Stimulated activated CD4-positive, alpha-beta T cell treated with anti-CD3 and anti-CD28 coated beads, Interleukin-4, amount 100 ng/mL, for 48 hours (primary cell): ENCODE data around the gene NAT10.
A peak's percentile ranks its signal among the peaks of the same experiment; 100 is the strongest.
"Not testable (repeated sequence)": the region's sequence is repeated elsewhere in the genome, so short reads cannot be mapped to it uniquely, and the experiment has no call there.

ENCODE experiments used
- DNase-seq, 2 donors: peaks; one replicate each; pipeline ENCODE4 v3.0.0-alpha.2; 2020; ENCODE audit warnings: low read depth in 2 of 2

NAT10 gene

GRCh38 chr11:34105079-34105956, at the start of gene NAT10:
TSS of gene NAT10 (plus strand) at chr11:34105629. CDS start at chr11:34108226, 2,597 bp downstream.
- DNase-seq, result peak; percentile 95

DNA sequence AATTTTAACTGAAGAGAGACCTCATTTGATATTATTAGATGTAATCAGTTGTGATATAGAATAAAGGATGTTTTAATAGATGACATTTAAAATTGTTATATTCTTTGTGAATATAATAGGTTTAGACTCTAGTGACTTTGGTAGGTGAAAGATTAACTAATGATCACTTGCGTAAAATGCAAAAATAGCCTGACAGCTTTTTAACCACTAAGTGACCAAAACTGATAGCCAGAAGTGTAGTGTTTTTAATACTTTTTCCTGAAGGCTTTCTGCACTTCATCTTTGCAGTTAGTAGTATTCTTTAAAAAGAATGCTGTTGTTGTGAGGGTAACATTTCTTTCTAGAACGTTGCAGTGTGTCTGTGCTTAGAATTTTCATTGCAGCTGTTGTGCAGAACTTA, 48.8 kb upstream of the NAT10 start:
- DNase-seq, result no peak

- DNase-seq, result no peak
Observed at GRCh38 chr11:34063061-34063795, 42.2 kb upstream of the NAT10 start.

DNA sequence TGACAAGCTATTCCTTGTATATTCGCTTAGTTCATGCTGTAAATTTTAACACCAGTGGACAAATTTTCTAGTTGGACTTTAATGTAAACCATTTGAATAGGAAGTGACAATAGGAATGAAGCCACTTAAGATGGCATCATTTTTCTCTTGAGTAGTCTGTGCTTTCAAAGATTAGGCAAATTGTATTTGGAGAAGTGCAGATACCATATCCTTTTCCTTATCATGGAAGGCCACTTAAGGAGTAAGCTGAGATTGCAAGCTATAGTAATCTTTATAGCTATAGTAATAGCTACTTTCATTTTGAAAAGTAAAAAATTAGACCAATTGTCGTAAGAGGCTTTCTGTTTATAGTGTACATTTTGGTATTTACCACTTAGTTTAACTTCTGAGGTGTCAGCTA, 41.1 kb upstream of the NAT10 start:
- no peak for DNase-seq

GRCh38 chr11:34065505-34066203, 39.8 kb upstream of the NAT10 start:
- DNase-seq, result peak; percentile 11 to 22

DNA sequence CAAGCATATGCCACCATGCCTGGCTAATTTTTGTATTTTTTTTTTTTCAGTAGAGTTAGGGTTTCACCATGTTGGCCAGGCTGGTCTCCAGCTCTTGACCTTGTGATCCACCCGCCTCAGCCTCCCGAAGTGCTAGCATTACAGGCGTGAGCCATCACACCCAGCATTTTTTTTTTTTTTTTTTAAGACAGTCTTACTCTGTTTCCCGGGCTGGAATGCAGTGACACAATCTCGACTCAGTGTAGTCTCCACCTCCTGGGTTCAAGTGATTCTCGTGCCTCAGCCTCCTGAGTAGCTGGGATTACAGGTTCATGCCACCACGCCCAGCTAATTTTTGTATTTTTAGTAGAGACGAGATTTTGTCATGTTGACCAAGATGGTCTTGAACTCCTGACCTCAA, 38.7 kb upstream of the NAT10 start:
- DNase-seq, result not testable (repeated sequence)

- no peak for DNase-seq
Observed at GRCh38 chr11:34067383-34068065, 37.9 kb upstream of the NAT10 start.

- no peak for DNase-seq
Observed at GRCh38 chr11:34068111-34068510, 37.3 kb upstream of the NAT10 start.

DNA sequence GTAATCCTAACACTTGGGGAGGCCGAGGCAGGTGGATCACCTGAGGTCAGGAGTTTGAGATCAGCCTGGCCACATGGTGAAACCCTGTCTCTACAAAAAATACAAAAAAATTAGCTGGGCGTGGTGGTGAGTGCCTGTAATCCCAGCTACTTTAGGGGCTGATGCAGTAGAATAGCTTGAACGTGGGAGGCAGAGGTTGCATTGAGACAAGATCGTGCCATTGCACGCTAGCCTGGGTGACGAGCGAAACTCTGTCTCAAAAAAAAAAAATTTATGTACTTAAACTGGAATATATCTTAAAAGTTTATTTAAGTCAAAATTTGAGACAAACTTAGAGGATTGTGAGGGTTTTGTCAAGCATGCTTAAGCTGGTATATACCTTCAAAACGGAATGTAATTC, 34.1 kb upstream of the NAT10 start:
- not testable (repeated sequence) for DNase-seq

GRCh38 chr11:34072041-34072440, 33.4 kb upstream of the NAT10 start:
- no peak for DNase-seq

DNA sequence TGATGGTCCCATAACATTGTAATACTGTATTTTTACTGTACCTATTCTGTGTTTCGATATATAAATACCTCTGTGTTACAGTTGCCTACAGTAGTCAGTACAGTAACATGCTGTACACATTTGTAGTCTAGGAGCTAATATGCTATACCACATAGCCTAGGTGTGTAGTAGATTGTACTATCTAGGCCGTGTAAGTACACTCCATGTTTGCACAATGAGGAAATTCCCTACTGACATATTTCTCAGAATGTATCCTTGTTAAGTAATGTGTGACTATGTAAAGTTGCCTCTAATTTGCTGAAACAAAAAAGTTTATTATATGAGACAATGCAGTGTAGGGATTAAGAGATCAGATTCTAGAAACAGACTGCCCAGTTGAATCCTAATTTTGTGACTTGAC, 32.6 kb upstream of the NAT10 start:
- no peak for DNase-seq

DNA sequence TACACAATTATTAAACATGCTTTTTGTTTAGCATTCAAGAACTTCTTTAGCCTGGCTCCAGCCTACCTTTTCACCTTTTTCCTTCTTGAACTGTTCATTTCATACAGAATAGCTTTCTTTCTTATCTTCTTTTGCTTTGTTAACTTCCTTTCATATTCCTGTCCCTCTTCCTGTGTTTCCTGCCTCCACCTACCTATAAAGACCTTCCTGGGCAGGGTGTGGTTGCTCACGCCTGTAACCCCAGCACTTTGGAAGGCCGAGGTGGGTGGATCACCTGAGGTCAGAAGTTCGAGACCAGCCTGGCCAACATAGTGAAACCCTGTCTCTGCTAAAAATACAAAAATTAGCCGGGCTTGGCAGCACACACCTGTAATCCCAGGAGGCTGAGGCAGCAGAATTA, 31.0 kb upstream of the NAT10 start:
- DNase-seq, result no peak

DNA sequence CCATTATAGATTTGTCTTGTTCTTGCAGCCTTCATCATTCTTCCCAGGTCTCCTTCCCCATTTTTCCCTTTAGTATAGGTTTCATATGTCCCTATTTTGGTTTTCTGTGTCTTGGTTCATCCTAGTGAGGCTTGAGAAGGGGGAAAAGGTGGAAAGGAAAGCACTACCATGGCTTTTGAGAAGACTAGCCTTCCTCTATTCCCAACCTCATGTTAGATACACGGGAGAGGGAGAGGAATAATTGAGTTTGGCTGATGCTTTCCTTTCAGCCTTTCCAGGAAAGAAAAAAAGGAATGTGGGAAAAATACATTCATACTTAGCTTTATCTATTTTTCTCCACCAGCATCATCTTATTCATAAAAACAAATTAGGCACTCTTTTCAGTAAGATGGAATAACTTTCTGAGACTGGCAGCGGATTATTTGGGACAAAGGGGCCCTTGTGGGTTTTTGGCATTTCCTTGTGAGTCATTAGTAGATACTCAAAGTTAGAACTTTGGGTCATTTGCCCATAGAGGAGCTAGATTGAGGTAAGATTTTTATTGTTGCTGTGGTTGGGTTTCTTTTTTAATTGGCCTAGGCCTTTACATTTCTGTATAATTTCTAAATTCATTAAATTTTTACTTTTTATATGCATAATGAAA, 30.1 kb upstream of the NAT10 start:
- DNase-seq, result no peak

GRCh38 chr11:34080609-34081008, 24.8 kb upstream of the NAT10 start:
- DNase-seq, result no peak

GRCh38 chr11:34084637-34085036, 20.8 kb upstream of the NAT10 start:
- no peak for DNase-seq

- no peak for DNase-seq
Observed at GRCh38 chr11:34086554-34087283, 18.7 kb upstream of the NAT10 start.

DNA sequence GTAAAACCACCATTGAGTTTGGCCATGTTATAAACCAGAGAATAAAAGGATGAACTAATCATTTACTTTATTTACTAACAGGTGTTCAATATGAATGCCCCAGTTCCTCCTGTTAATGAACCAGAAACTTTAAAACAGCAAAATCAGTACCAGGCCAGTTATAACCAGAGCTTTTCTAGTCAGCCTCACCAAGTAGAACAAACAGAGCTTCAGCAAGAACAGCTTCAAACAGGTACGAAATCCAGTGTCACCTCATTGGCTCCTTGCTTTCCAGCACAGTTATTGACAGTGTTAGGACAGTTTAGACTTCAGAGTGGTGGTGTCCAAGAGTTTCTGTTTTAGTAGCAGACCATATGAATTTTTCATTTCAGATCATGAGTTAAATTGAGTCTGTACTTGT, 13.6 kb upstream of the NAT10 start:
- DNase-seq, result no peak

GRCh38 chr11:34094900-34095299, 10.5 kb upstream of the NAT10 start:
- DNase-seq, result not testable (repeated sequence)

GRCh38 chr11:34098813-34099212, 6.6 kb upstream of the NAT10 start:
- DNase-seq, result no peak

DNA sequence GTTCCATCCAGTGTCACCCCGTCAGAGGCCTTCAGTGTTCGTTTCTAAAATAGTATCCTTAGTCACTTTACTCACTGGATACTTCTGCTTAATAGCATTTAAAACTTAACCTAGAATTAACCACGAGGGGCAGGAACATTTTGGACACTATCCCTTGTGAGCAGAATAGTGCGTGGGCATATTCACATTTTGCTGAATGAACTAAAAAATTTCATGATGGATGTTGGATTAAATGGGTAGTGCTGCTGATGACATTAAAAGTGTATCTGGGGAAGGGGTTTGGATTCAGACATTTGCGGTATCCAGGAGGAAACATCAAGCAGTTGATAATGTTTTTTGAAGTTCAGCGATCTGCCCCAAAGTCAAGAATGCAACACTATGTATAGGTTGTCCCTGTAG, 750 bp upstream of the NAT10 start:
- no peak for DNase-seq
